Fibroblast of skin of left quadriceps (primary cell): ENCODE measurements around the gene PTPRN2.
"Not testable (repeated sequence)": the region's sequence is repeated elsewhere in the genome, so short reads cannot be mapped to it uniquely, and the experiment has no call there.

Source experiments
- DNase-seq, 2 experiments: peaks; one replicate each; pipeline ENCODE4 v3.0.0-alpha.2; 2013; ENCODE audit warnings: low read depth in 2 of 2

Gene PTPRN2

GRCh38 chr7:157952050-157952667 lies 635.5 kb downstream of the PTPRN2 start:
- DNase-seq, result no peak

GRCh38 chr7:157951300-157952049 lies 636.1 kb downstream of the PTPRN2 start:
- no peak for DNase-seq

- no peak for DNase-seq
Observed at GRCh38 chr7:157949711-157950110, 637.9 kb downstream of the PTPRN2 start.

- DNase-seq, result no peak
Observed at GRCh38 chr7:157947504-157947903, 640.1 kb downstream of the PTPRN2 start.

GRCh38 chr7:157946398-157947060 lies 641.1 kb downstream of the PTPRN2 start:
- DNase-seq, result no peak

GRCh38 chr7:157945401-157945800 lies 642.2 kb downstream of the PTPRN2 start:
- no peak for DNase-seq

GRCh38 chr7:157944734-157945291 lies 642.8 kb downstream of the PTPRN2 start:
- DNase-seq, result no peak

- no peak for DNase-seq
Observed at GRCh38 chr7:157944051-157944450, 643.6 kb downstream of the PTPRN2 start.

- DNase-seq, result no peak
Observed at GRCh38 chr7:157943561-157943960, 644.1 kb downstream of the PTPRN2 start.

- no peak for DNase-seq
Observed at GRCh38 chr7:157941210-157941609, 646.4 kb downstream of the PTPRN2 start.

GRCh38 chr7:157940497-157940896 lies 647.1 kb downstream of the PTPRN2 start:
- DNase-seq, result no peak

GRCh38 chr7:157938211-157938610 lies 649.4 kb downstream of the PTPRN2 start:
- DNase-seq, result no peak

- no peak for DNase-seq
Observed at GRCh38 chr7:157937406-157937805, 650.2 kb downstream of the PTPRN2 start.

GRCh38 chr7:157936976-157937375 lies 650.6 kb downstream of the PTPRN2 start:
- no peak for DNase-seq

GRCh38 chr7:157935721-157936120 lies 651.9 kb downstream of the PTPRN2 start:
- not testable (repeated sequence) for DNase-seq

- not testable (repeated sequence) for DNase-seq
Observed at GRCh38 chr7:157933219-157934155, 654.1 kb downstream of the PTPRN2 start.

- no peak for DNase-seq
Observed at GRCh38 chr7:157932498-157933218, 655.0 kb downstream of the PTPRN2 start.

- DNase-seq, result no peak
Observed at GRCh38 chr7:157930926-157931466, 656.6 kb downstream of the PTPRN2 start.

- DNase-seq, result no peak
Observed at GRCh38 chr7:157930441-157930840, 657.2 kb downstream of the PTPRN2 start.

GRCh38 chr7:157929671-157930070 lies 658.0 kb downstream of the PTPRN2 start:
- DNase-seq, result no peak
